Ovary (tissue), 3 donors: Measurements from ENCODE around the gene UBQLN4.

Experiments
- EP300 ChIP-seq: sonication (generic); formaldehyde crosslinking; IDR thresholded peaks from one replicate; pipeline ENCODE4 v1.6.1; 2017; ENCODE audit warnings: antibody characterized with exemption
- POLR2A ChIP-seq: fragments of 450-650 bp; IDR thresholded peaks from one replicate; pipeline ENCODE4 v1.6.1; 2017; ENCODE audit warnings: antibody characterized with exemption, mild to moderate bottlenecking, moderate library complexity
- TF ChIP-seq, protein P1 (sequence below), 3 donors: fragments of 450-650 bp in 2 of 3; fragments of 200-600 bp in 1 of 3; IDR thresholded peaks; one replicate each; pipeline versions ENCODE4 v1.5.1 to v1.8.0; 2016 to 2022; ENCODE audit warnings: antibody characterized with exemption in 3 of 3, mild to moderate bottlenecking in 1 of 3
- donor health status: DM: no; HTN: no; CAD: no.

DNA sequence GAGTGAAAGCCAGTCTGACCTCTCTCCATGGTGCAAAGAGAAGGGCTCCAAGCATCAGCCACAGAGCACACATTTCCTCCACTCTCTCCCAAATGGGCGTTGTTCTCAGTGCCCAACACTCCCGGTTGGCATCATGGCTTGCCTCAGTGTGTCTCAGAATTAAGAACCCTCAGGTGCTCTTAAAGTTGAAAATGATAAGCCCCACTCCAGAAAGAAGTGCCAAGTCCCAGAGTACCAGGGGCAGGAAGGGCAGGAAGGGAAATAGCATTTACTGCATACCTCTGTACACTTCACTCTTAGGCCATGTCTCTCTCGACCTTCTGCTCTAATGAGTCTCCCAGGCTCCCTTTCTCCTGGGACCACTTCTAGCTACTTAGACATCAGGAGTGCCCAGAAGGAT, 60.0 kb downstream of the UBQLN4 start:
- TF ChIP-seq, protein P1, sequence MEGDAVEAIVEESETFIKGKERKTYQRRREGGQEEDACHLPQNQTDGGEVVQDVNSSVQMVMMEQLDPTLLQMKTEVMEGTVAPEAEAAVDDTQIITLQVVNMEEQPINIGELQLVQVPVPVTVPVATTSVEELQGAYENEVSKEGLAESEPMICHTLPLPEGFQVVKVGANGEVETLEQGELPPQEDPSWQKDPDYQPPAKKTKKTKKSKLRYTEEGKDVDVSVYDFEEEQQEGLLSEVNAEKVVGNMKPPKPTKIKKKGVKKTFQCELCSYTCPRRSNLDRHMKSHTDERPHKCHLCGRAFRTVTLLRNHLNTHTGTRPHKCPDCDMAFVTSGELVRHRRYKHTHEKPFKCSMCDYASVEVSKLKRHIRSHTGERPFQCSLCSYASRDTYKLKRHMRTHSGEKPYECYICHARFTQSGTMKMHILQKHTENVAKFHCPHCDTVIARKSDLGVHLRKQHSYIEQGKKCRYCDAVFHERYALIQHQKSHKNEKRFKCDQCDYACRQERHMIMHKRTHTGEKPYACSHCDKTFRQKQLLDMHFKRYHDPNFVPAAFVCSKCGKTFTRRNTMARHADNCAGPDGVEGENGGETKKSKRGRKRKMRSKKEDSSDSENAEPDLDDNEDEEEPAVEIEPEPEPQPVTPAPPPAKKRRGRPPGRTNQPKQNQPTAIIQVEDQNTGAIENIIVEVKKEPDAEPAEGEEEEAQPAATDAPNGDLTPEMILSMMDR (IDR thresholded peaks at IDR 0.05): no peak
- TF ChIP-seq EP300: no peak
- TF ChIP-seq POLR2A: no peak
